SKM-1 treated with dmso at 0.1 percent for 144 hours (cell line): ENCODE data around the gene AHDC1.

Experiments used
- DNase-seq: peaks from one replicate; lab custom pipeline; 2025; ENCODE audit not compliant: unreplicated experiment; lab: John Stamatoyannopoulos, UW

The AHDC1 gene

DNA sequence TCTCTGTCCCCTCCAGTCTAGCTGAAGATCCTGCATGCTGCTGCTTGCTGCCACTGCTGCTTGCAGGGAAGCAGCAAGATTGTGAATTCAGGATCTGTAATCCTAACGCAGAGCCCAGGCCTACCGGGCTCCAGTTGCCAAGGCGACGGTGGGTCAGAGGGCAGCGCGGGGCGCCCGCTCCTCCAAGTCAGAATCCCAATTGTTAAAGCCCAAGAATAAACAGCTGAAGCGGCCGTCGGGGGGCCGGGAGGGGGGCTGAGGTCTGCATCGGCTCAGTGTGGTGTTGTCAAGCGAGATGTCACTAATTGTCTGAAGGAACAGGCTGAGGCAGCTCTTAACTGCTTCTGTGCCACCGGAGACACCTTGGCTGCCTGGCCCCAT lies 36.8 kb downstream of the AHDC1 start:
- DNase-seq: no peak

DNA sequence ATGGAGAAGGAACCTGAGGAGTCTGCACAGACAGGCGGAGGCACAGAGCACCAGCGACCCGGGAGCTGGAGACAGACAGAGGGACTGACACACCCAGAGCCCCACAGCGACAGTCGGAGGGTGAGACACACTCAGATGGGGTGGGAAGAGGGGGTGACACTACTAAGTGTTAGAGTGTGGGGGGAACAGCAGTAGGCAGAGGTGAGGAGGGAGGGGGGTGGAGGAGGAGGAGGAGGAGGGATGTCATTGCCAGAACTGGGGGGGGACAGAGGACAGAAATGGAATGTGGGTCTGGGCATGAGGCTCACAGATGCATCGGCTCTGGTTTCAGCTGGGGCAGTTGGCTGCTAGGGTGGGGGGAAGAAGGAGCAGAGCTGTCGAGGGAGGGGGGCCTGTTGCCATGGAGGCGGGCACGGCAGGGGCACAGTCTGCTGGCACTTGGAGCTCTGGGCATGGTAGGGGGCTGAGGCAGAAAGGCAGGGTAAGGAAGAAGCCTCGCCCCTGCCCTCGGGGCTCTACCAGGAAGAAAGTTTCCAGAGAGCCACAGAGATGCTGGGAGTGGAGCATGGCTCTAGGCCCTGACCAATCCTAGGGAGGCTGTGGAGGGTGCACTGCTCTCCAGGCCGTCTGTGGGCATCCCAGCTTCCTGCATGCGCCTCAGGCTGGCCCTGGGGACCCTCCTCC lies 37.3 kb downstream of the AHDC1 start:
- no peak for DNase-seq

DNA sequence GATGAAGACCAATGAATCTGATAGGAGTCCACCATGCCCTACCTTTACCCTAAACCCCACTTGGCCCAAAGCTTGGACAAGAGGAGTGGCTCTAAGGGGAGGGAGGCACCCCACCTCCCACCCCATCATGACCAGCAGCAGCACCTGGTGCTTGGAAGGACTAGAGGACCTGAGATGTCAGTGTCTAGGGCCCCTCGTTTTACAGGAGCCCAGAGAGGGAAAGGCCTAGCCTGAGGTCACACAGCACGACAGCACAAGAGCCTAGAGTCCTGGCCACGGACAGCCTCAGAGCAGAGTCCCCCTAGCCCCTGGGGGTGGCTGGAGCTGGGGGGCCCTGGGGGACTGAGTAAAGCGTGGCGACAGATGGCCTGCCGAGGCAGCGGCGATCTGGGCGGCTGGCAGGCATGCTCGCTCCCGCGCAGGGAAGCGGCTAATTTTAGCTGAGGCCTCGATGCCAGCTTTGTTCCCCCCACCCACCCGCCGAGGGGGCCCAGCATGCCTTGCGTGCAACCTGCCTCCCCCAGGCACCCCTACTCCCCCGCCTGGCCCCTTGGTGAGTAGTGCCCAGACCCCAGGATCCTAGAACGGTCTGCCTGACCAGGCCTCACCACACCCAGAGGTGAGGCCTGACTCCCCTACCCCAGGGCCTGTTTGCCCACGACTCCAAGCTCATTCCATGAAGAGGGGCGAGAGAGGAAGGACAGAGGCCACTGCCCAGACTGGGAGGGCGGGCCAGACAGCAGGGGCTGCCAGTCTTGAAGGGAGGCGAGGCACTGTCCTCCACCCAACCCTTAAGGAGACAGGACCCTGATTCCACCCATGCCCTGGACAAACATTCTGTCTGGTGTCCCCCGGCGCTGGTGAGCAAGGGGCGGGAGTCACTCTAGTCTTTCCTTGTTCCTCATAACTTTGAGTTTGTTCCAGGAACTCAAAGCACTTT lies 39.0 kb downstream of the AHDC1 start:
- DNase-seq: no peak

GRCh38 chr1:27563591-27564471 lies 40.1 kb downstream of the AHDC1 start:
- peak; percentile 83 for DNase-seq

- DNase-seq: no peak
Measured at GRCh38 chr1:27563341-27563590, 40.7 kb downstream of the AHDC1 start.

- no peak for DNase-seq
Measured at GRCh38 chr1:27562534-27563340, 41.2 kb downstream of the AHDC1 start.

DNA sequence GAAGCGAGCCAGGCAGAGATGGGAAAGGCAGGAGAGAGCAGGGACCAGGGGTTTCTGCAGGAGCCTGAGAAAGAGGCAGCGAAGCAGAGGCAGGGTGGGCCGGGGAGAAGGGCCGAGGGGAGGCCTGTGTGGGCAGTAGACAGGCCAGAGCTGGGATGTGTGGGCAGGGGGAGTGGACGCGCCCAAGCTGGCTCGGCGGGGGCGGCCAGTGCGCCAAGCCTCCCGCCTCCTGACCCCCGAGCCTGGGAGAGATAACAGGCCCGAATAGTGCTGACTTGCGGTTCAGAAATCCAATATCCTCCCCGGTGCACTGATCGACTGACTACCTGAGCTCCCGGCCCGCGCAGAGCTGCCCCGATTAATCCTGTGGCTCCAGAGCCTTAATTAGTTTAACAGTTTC lies 41.9 kb downstream of the AHDC1 start:
- DNase-seq: no peak

DNA sequence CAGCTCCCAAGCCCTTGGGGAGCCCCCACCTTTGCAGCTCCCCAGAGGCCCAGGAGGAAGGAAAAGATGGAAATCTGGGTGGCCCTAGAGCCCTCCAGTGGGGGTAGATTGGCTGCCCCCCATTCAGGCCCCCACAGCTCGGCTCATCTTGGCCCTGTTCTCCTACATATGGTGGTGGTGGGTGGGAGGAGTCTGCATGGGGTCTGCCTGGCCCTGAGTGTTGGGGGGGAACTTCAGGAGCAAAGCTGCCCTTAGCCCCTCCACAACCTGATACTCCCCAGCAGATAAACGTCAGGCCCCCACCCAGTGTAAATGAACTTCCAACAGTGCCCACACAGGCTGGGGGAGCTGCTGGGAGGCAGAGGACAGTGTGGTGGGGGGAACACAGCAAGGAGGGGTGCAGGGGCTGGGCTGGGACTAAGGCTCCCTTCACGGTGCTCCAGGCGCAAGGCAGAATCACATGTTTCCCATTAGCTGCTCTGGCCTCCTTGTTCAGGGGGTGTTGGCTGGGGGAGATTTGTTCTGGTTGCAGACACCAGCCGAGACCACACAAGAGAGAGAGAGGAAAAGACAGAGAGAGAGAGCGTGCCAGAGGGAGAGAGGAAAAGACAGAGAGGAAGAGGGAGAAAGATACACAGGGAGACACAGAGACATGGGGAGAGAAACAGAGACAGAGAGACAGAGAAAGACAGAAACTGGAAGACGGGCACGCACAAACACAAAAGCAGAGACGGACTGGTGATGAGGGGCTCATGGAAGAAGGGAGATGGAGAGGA lies 42.6 kb downstream of the AHDC1 start:
- DNase-seq: no peak

GRCh38 chr1:27560268-27561123 lies 43.4 kb downstream of the AHDC1 start:
- no peak for DNase-seq

- DNase-seq: no peak
Measured at GRCh38 chr1:27559466-27560030, 44.4 kb downstream of the AHDC1 start.

- DNase-seq: no peak
Measured at GRCh38 chr1:27557596-27558340, 46.2 kb downstream of the AHDC1 start.

GRCh38 chr1:27556781-27557595 lies 47.0 kb downstream of the AHDC1 start:
- DNase-seq: peak; percentile 89

GRCh38 chr1:27556435-27556780 lies 47.5 kb downstream of the AHDC1 start:
- DNase-seq: no peak

GRCh38 chr1:27555700-27556424 lies 48.1 kb downstream of the AHDC1 start:
- DNase-seq: no peak

DNA sequence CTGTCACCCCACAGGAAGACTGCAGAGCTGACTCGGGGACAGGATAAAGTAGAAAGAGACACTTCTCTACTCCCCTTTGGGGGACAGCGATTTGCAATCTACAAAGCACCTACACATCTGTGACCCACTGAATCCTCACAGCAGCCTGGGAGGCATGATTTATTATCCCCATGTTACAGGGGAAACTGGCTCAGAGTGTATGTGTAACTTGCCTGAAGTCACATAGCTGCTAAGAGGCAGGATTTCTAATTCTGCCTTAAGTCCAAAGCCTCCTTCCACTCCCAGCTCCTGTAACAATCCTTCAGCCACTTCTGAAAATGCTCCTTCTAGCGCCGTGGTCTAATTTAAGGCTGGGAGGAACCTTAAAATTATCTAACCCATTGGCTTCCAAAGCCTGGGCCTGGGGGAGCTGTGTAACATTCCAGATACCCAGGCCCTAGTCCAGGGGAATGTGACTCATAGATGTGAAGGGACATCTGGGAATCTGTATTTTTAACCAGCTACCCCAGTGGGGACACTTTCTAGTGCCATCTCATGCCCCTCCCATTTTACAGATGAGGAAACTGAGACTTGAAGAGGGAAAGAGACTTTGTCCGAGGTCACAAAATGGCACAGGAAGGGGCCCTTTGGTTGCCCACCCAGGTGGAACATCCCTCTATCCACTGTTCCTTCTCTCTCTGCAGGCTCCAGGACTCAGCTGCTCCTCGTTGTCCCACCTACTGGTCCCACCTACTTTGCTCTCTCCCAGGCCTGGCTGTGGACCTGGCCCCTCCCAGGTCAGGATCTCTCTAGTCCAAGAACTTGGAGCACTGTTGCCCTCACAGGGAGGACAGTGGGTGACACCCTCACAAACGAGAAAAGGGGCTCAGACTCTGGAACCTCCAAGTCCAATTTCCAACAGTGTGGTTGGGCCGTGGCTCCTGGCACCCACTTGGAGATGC lies 48.9 kb downstream of the AHDC1 start:
- no peak for DNase-seq

DNA sequence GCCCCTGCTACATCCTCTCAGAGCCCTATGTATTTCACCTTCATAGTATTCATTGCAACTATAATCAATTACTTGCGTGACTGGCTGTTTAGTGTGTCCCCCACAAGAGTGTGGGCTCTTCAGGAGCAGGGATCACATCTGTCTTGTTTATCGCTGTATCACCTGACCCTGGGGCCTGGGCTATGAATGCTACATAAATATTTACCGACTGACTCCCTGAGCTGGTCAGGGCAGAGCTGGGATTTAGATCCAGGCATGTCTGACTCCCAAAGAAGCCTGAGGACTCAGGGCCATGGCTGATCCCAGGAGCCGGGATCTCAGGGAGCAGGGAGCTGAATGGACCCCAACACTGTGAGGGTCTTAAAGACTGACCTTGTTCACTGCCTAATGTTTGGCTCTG lies 49.7 kb downstream of the AHDC1 start:
- DNase-seq: no peak
